Measurements from ENCODE around the gene KAZALD1.

Gene KAZALD1

DNA sequence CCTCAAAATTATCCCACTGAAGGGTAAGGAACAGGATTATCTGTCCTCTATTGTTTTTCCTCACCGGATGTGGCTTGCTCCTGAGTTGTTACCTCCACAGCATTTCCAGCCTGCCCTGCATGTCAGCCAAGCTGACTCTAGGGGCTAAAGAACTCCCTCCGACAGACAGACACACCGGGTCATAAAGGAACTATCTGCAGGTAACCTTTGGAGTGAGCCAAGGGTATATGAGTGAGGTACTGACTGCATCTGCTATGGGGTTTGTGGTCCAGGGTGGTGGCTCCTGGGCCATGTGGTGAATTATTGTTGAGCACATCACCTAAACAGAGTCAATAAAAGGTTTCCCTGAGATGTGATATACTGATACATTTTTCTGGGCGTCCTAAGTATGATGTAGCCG is 6.9 kb upstream of the KAZALD1 start:
- peaks cover 10% of the 10 kb centered on the region for H3K4me1 Mint-ChIP-seq
- no peaks in the 10 kb centered on the region for H3K9me3 Mint-ChIP-seq
- no peaks in the 10 kb centered on the region for H3K36me3 Mint-ChIP-seq
- no peak overlapping the region for H3K27ac Mint-ChIP-seq
- no peak overlapping the region for H3K4me3 Mint-ChIP-seq
- H3K27me3 Mint-ChIP-seq: peaks cover 6% of the 10 kb centered on the region

DNA sequence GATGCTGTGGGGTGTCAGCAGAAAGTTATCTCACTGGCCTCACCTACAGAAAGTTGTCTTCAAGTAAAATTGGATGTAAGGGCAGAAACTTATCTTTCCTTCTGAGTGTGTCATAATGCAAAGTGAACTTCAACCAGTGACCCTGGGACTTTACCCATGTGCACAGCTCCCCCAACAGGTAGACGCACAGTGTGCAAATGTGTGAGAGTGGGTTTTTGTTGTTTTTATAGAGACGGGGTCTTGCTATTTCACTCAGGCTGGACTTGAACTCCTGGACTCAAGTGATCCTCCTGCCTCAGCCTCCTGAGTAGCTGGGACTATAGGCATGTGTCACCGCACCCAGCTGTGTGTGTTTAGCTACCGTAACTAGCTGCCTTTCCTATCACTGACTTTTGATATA is 6.4 kb upstream of the KAZALD1 start:
- H3K4me3 Mint-ChIP-seq: no peak overlapping the region
- H3K36me3 Mint-ChIP-seq: no peaks in the 10 kb centered on the region
- no peak overlapping the region for H3K27ac Mint-ChIP-seq
- H3K4me1 Mint-ChIP-seq: peaks cover 12% of the 10 kb centered on the region
- peaks cover 5% of the 10 kb centered on the region for H3K27me3 Mint-ChIP-seq
- H3K9me3 Mint-ChIP-seq: no peaks in the 10 kb centered on the region

DNA sequence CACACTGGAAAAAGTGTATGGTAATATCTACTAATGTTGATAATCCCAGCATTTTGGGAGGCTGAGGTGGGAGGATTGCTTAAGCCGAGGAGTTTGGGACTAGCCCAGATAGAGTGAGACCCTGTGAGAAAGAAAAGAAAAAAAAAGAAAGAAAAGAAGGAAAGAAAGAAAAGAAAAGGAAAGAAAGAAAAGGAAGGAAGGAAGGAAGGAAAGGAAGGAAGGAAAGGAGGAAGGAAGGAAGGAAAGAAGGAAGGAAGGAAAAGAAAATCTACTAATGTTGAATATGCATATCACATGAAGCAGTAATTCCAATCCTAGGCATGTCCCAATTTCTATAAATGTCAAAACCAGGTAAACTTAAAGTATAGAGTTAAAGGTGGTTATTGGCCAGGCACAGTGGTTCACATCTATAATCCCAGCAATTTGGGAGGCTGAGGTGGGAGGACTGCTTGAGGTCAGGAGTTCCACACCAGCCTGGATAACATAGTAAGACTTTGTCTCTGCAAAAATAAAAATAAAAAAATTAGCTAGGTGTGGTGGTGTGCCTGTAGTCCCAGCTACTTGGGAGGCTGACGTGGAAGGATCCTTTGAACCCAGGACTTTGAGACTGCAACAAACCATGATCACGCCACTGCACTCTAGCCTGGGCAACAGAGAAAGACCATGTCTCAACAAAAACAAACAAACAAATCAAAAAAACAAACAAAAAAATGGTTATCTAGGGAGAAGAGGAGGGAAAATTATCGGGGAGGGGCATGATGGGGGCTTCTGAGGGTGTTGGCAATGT is 5.2 kb upstream of the KAZALD1 start:
- Mint-ChIP-seq H3K4me1 (peaks cover 9% of the 10 kb centered on the region), H3K27ac (no peak overlapping the region), H3K4me3 (no peak overlapping the region), H3K36me3 (no peaks in the 10 kb centered on the region), H3K27me3 (no peaks in the 10 kb centered on the region), H3K9me3 (no peaks in the 10 kb centered on the region)

DNA sequence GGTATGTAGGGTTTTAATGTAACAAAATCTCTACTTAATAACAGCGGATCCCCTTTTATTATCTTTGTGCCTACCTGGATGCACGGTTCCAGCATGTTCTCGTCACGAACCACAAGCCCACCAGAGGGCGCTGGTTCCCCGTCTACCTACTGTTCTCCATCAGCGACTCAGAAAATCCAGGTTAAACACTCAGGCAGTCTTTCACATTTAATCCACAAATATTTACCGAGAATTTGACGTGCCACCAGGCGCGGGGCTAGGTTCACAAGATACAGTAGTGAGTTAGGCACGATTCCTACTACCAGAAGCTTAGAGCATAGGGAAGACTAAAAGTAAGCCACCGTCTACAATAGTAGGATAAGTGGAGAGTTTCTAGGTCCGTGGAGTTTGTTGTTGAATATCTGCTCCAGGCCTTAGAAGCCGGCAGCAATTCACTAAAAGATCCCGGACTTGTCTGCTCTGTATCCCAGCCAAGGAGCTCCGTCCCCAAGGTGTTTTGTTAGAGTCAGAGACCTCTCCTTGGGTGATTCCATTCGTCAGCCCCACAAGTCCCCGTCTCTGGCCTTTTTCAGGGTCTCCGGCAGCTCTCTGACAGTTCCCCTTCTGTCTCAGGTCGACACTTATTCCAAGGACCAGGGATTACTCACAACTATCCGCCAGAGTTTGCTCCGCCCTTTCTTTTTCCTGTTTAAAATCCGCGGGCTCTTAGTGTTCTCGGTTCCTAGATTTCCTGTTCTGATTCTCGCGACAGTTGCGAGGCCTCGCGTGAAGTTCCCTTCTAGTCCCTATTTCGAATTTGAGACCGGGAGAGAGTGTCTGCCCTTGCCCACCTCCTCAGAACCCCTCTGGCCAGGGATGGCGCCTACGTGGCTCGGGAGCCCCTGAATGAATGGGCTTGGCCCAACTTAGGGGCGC is 1.5 kb upstream of the KAZALD1 start:
- peak overlapping the region; percentile 94 for H3K27ac Mint-ChIP-seq

DNA sequence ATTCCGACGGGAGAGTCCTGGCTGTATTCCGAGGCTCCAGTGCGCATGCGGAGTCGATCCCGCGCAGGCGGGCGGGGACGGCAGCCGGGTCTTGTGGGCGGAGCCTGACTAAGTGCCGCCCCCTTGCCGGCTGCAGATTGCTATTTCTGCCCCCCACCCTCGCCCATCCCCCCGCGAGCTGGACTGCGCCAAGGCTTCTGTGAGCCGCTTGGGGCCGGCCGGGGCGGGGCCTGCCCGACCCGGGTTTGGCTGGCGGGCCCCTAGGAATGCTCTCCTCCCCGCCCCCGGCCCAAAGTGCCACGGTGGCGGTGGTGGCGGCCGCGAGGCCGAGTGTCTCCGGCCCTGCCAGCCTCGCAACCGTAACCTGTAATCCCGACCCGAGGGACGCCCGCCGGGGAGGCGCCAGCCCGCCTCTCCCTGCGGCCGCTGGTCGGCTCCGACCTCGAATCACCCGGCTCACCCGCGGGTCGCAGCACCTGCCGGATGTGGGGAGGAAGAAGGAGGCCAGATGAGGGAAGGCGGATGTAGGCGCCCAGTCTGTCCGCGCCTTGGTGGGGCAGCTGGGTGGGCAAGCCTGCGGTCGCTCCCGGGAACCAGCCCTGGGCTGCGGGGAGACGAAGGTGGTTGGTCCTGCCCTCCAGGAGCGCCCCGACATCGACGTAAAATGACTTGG is 702 bp upstream of the KAZALD1 start:
- H3K27me3 Mint-ChIP-seq: peaks cover 20% of the 10 kb centered on the region
- H3K4me1 Mint-ChIP-seq: peaks cover 27% of the 10 kb centered on the region
- peak overlapping the region; percentile 98 for H3K4me3 Mint-ChIP-seq
- no peaks in the 10 kb centered on the region for H3K36me3 Mint-ChIP-seq
- H3K9me3 Mint-ChIP-seq: no peaks in the 10 kb centered on the region
- peak overlapping the region; percentile 94 for H3K27ac Mint-ChIP-seq

More for the DNA sequence above, 1.5 kb upstream of the KAZALD1 start:
- H3K36me3 Mint-ChIP-seq: no peaks in the 10 kb centered on the region
- peaks cover 13% of the 10 kb centered on the region for H3K27me3 Mint-ChIP-seq
- H3K4me3 Mint-ChIP-seq: peak overlapping the region; percentile 98
- H3K9me3 Mint-ChIP-seq: no peaks in the 10 kb centered on the region
- H3K4me1 Mint-ChIP-seq: peaks cover 23% of the 10 kb centered on the region

DNA sequence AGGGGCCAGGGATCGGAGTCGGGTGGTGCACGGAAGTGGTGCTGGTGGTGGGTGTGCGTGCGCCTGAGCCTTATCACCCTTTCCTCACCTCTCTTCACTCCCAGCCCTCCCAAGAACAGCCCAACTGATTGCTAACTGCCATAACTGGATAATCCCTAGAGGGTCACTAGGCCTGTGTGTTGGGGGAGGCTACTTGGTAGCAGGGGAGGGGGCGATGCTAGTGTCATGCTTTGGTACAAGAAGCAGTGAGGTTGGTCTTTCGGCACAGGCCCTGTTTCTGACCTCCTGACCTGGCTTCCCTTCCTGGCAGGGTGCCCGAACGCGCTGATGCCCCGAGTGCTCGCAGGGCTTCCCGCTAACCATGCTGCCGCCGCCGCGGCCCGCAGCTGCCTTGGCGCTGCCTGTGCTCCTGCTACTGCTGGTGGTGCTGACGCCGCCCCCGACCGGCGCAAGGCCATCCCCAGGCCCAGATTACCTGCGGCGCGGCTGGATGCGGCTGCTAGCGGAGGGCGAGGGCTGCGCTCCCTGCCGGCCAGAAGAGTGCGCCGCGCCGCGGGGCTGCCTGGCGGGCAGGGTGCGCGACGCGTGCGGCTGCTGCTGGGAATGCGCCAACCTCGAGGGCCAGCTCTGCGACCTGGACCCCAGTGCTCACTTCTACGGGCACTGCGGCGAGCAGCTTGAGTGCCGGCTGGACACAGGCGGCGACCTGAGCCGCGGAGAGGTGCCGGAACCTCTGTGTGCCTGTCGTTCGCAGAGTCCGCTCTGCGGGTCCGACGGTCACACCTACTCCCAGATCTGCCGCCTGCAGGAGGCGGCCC is 652 bp downstream of the KAZALD1 start:
- Mint-ChIP-seq H3K4me3 (peak overlapping the region; percentile 61), H3K9me3 (no peaks in the 10 kb centered on the region), H3K36me3 (no peaks in the 10 kb centered on the region), H3K27ac (no peak overlapping the region), H3K4me1 (peaks cover 33% of the 10 kb centered on the region), H3K27me3 (peaks cover 22% of the 10 kb centered on the region)

DNA sequence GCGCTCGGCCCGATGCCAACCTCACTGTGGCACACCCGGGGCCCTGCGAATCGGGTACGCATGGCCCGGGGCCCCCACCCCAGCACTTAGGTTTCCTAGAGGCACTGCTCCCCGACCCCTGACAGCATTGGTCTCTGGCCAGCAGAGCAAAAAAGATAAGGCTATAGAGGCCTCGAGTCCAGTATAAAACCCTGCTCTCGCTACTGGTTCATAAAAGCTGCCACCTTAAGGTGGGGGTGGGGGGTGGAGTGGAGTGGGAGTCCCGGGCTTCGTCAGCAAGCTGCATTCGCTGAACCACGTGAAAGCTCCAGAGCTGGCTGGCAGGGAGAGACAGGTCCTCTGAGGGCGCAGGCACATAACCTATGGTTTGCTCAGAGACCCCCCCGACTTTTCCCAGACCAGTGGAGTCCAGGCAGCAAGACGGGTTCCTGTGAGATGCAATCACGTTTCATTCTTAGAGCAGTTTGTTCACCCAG is 1.3 kb downstream of the KAZALD1 start:
- no peak overlapping the region for H3K4me3 Mint-ChIP-seq
- H3K27ac Mint-ChIP-seq: no peak overlapping the region
- H3K4me1 Mint-ChIP-seq: peaks cover 37% of the 10 kb centered on the region
- no peaks in the 10 kb centered on the region for H3K9me3 Mint-ChIP-seq
- H3K36me3 Mint-ChIP-seq: no peaks in the 10 kb centered on the region
- peaks cover 24% of the 10 kb centered on the region for H3K27me3 Mint-ChIP-seq

DNA sequence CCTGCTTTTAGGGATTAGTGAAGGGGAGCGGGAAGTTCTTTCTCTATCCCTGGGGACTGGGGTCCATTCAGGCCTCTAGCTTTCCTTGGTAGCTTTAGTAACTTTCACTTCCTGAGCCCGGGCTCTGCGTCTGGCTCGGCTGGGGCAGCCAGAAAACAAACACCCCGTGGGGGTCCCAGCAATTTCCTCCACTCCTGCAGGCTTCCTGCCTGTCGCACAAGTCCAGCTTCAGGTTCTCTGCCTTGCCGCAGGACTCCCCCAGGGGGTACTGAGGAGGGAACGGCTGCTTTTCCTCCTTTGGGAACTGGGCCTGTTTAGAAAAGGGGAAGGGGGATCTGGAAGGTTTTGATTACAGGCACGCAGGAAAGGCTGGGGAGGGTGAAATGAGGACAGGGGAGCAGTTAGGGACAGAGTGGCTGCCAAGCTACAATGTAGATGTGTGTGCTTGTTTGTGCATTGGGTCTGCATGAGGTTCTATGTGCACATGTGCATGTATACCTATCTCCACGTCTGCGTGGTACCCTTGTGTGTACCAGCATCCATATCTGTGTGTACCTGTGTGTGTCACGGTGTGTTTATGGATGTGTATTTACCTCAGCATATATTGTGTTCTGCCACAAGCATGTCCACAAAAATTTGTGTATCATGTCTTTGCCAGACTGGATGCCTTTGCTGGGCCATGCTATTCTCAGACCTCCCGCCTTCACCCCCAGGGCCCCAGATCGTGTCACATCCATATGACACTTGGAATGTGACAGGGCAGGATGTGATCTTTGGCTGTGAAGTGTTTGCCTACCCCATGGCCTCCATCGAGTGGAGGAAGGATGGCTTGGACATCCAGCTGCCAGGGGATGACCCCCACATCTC is 2.0 kb downstream of the KAZALD1 start:
- Mint-ChIP-seq H3K4me3 (peak overlapping the region; percentile 15), H3K27ac (no peak overlapping the region), H3K27me3 (peaks cover 24% of the 10 kb centered on the region), H3K36me3 (no peaks in the 10 kb centered on the region), H3K4me1 (peaks cover 37% of the 10 kb centered on the region), H3K9me3 (no peaks in the 10 kb centered on the region)

DNA sequence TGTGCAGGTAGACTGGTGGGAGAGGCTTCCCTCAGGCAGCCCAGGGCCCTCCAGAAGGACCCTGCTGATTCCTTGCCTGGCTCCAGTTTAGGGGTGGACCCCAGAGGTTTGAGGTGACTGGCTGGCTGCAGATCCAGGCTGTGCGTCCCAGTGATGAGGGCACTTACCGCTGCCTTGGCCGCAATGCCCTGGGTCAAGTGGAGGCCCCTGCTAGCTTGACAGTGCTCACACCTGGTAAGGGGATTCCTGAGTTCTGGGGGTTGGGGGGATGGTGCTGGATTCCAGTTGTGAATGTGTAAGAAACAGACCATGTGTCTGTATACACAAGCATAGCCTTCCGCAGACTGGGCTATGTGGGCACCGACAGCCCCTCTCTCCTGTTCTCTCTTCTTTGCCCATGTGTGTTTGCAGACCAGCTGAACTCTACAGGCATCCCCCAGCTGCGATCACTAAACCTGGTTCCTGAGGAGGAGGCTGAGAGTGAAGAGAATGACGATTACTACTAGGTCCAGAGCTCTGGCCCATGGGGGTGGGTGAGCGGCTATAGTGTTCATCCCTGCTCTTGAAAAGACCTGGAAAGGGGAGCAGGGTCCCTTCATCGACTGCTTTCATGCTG is 2.7 kb downstream of the KAZALD1 start:
- Mint-ChIP-seq H3K27ac (no peak overlapping the region), H3K36me3 (no peaks in the 10 kb centered on the region), H3K27me3 (peaks cover 24% of the 10 kb centered on the region), H3K4me3 (no peak overlapping the region), H3K9me3 (no peaks in the 10 kb centered on the region), H3K4me1 (peaks cover 36% of the 10 kb centered on the region)

DNA sequence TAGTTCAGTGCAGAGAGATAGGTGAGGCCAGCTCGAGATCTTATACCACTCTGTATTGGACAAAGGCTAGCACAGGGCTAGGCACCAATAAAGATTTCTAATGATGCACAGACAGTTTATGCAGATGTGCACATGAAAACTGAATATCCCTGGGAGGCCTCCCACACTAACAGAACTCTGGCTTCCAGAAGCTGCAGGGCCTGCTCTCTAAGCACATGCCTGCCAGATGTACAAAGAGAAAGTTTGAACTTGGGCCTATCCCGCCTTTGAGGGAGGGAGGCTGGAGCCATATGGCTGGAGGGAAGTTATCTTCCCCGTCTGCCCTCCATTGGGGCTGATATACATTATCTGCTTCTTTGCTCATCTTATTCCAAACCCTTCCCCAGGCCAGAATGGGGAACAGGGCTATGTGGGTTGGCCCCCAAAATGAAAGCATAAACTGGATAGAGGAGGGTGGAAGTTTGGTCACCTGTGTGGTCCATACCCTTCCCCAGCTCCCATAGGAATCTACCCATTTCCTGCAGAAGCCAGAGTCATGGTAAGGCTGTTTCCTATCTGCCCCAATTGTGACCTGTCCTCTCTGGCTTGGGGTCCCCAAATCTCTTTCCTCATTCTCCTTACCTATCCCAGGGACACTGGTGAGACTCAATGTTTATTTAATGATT is 3.8 kb downstream of the KAZALD1 start:
- Mint-ChIP-seq H3K9me3 (no peaks in the 10 kb centered on the region), H3K4me1 (peaks cover 29% of the 10 kb centered on the region), H3K27me3 (peaks cover 24% of the 10 kb centered on the region), H3K4me3 (peak overlapping the region; percentile 52), H3K27ac (no peak overlapping the region), H3K36me3 (no peaks in the 10 kb centered on the region)

DNA sequence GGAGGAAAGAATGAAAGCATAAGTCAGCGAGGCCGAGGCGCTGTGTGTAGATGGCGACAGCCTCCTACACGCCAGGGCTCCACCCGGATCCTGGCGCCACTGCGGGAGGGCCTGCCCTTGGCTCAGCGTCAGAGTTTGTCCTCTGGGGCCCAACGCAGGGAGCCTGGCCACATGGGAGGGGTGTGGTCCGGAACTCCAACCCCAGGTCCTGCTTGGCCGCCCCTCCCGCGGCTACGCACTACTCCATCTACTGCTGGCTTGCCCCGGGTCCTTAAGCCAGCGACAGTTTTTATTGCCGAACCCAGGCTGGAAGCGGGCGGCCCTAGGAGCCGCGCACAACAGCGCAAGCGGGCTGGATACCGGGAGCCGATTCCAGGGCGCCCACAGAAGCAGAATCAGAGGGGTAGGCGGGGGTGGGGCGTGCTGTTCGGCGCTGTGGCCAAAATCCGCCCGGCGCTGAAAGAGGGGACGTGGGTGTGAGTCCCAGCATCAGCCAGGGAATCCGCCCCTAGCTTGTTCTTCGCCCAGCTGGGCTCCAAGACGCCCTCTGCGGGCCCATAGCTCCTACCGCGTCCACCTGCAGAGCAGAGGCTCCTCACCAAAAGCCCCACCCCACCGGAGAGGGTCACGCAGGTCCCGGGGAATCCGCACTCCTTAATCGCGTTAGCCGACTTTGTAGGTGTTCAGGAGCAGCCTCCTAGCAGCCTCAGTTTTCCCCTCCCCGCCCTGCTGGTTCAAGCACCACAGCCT is 4.5 kb downstream of the KAZALD1 start:
- H3K4me3 Mint-ChIP-seq: peak overlapping the region; percentile 84
- H3K36me3 Mint-ChIP-seq: no peaks in the 10 kb centered on the region
- H3K4me1 Mint-ChIP-seq: peaks cover 29% of the 10 kb centered on the region
- H3K27me3 Mint-ChIP-seq: peaks cover 24% of the 10 kb centered on the region
- no peaks in the 10 kb centered on the region for H3K9me3 Mint-ChIP-seq
- H3K27ac Mint-ChIP-seq: no peak overlapping the region

DNA sequence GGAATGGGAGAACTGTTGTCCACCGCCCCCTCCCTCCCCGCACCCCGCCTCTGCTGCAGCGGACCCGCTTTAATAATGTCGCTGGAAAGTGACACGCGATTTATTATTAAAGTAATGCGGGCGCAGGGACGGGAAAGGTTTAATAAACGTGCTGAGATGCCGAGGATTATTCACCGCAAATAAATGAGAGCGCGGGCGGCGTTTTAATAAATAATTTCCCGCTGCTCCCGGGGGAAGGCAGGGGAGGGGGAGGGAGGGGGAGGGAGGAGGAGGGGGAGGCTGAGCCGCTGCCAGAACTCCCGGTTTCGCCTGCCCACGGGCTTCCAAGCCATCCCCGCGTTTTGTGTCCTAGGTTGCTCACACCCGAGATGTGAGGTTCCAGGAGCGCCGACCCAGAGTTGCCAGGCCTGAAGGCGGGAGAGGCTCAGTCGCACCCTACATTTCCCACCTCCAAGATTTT is 5.1 kb downstream of the KAZALD1 start:
- Mint-ChIP-seq H3K9me3 (no peaks in the 10 kb centered on the region), H3K27ac (no peak overlapping the region), H3K27me3 (peaks cover 24% of the 10 kb centered on the region), H3K4me1 (peaks cover 24% of the 10 kb centered on the region), H3K4me3 (peak overlapping the region; percentile 84), H3K36me3 (no peaks in the 10 kb centered on the region)

All from activated naive CD4-positive, alpha-beta T cell treated with anti-CD3 and anti-CD28 coated beads, Interleukin-2, amount 50 U/mL, for 24 hours (primary cell).